HTERT RPE-1 (cell line): Measurements from ENCODE around the gene GGNBP2.
"Not testable (repeated sequence)": the region's sequence is repeated elsewhere in the genome, so short reads cannot be mapped to it uniquely, and the experiment has no call there.

Experiments
- in situ Hi-C: fragments of 300-500 bp; cut with MboI; formaldehyde crosslinking; loops from 4 replicates; pipeline ENCODE4 v1.14.3; 2020; ENCODE audit warnings: low sequenced_read_pairs

GGNBP2 gene

DNA sequence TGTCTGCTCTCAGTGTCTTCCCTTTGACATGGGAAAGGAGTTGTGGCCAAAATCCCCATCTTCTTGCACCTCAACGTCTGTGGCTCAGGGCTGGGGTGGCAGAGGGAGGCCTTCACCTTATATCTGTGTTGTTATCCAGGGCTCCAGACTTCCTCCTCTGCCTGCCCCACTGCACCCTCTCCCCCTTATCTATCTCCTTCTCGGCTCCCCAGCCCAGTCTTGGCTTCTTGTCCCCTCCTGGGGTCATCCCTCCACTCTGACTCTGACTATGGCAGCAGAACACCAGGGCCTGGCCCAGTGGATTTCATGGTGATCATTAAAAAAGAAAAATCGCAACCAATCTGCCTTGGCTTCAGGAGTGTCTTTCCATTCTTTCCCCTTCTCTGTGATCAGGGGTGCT, 55.7 kb downstream of the GGNBP2 start:
- in situ Hi-C loops, result no loop called here

DNA sequence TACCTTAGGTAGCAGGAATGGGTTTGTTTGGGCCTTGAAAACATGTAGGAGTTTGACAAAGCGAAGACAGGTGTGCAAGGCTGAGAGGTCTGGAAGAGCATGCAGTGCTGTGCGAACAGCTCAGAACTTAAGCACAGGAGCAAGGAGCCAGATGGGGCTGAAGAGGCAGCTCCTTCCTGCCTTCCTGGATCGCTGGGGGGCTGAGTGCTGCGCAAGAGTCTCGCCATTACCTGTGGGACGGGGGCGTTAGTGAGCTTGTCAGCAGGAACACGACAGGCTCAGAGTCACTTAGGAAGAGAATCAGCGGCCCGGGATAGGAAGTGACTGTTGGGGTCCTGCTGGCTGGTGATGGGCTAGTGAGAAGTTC, 56.2 kb downstream of the GGNBP2 start:
- in situ Hi-C loops, result no loop called here

DNA sequence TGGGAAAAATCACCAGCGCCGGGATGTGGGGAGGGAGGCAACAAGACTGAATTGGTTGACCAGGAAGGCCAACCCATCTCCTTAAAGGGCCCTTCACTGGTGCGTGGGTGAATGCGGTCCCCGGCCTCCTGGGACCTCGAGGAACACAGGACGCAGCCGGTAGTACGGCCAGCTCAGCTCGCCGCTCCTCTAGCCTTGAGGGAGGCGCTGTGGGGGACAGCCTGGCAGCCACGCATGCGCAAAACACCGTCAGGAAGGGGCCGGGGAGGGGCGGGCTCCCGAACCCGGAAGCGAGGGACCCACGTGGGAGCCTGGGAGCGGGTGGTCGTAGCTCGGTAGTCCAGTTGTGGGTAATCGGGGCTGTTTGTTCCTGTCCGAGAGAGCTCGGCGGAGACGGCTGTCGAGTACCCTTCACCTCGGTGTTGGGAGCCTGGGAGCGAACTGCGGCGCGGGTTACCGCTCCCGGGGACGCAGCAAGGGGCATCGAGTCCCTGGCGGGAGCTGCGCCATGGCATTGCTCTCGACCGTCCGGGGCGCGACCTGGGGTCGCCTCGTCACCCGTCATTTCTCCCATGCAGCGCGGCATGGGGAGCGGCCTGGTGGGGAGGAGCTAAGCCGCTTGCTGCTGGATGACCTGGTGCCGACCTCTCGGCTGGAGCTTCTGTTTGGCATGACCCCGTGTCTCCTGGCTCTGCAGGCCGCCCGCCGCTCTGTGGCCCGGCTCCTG, 56.7 kb downstream of the GGNBP2 start, which contains the start of gene MRM1:
TSS of gene MRM1 (plus strand) at position 281 of the 727 bp plus-strand sequence. CDS start at position 509, 228 bp downstream.
- in situ Hi-C loops, result no loop called here

DNA sequence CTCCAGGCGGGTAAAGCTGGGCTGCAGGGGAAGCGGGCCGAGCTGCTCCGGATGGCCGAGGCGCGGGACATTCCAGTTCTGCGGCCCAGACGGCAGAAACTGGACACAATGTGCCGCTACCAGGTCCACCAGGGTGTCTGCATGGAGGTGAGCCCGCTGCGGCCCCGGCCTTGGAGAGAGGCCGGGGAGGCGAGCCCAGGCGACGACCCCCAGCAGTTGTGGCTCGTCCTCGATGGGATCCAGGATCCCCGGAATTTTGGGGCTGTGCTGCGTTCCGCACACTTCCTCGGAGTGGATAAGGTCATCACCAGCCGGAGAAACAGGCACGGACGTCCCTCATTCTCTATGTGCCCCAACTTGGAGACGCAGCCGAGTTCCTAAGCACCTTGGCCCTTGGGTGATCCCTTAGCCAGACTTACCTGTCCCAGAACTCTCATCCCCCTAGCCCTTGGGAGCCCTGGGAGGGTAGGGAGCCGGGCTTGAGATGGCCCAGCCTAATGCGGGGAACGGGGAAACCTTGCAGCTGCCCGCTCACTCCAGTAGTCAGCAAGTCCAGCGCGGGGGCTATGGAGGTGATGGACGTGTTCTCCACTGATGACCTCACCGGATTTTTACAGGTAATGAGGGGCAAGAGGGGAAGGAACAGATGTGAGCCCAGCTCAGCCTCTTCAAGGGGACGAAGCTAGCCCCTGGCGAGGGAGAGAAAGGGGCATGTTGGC, 57.5 kb downstream of the GGNBP2 start:
- in situ Hi-C loops, result no loop called here

DNA sequence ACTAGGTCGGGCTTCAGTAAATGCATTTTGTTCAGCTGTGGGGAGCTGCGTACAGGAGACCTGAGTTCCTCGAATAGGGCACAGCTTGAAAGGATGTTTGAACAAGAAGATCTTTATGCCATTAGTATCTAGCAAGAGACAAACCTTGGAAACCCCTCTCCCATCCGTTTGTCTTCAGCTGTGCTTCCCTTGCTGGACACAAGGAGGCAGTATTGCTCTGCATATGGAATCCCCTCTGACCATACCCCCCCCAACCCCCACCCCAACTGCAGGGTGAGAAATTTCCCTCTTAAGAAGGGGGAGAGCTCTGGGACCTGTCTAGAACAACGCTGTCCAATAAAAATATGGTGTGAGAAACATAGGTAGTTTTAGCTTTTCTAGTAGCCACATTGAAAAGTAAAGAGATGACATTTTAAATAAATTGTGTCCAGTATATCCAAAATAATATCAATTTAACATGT, 58.2 kb downstream of the GGNBP2 start:
- in situ Hi-C loops, result no loop called here

DNA sequence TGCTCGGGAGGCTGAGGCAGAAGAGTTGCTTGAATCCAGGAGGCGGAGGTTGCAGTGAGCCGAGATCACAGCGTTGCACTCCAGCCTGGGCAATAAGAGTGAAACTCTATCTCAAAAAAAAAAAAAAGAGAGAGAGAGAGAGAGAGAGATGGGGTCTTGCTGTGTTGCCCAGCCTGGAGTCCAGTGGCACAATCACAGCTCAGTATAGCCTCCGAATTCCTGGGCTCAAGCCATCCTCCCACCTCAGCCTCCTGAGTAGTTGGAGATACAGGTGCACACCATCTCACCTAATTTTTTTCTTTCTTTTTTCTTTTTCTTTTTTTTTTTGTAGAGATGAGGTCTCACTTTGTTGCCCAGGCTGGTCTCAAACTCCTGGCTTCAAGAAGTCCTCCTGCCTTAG, 60.3 kb downstream of the GGNBP2 start:
- in situ Hi-C loops, result not testable (repeated sequence)

DNA sequence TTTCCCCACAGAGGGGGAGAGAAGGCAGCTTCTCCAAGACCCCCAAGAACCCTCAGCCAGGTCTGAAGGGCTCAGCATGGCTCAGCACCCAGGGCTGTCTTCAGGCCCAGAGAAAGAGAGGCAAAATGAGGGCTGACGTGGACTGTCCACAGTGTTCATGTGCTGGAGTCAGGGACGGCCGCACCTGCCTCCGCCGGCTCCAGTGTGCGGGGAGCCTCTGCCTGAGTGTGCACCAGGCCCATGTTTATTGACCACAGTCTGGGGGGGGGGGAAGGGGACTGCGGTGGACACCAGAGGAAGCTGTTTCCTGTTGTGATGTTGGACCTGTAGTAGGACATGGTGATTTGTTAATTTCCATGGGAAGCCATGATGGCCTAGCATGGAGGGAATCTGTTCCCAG, 63.6 kb downstream of the GGNBP2 start:
- in situ Hi-C loops, result no loop called here

DNA sequence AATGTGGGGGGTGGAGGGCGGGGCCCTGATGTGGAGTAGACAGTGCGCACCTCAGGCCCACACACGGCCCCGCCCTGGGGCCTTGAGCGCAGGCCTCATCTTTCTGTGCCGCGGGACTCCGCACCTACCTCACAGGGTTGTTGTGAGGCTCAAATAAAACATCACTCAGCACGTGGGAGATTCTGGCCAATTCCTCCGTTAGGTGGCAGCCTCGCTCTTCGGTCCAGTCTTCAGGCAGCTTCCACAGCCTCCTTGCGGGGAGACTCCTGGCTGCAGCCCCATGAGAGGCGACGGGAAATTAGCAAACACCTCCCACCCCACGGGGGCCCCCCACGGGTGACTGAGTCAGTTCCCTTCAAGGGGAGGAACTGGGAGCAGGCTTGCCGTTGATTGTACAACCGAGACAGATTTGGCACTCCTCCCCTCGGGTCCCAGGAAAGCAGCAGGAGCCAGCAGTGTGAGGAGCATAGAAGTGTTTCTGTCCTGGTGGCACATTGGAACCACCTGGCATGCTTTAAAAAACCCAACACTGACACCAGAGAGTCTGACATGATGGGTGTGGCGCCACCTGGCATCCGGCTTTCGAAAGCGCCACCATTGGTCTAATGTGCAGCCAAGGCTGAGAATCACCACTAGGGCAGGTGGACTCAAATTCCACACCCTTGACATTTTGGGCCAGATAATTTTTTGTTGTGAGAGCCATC, 64.2 kb downstream of the GGNBP2 start:
- in situ Hi-C loops, result no loop called here

DNA sequence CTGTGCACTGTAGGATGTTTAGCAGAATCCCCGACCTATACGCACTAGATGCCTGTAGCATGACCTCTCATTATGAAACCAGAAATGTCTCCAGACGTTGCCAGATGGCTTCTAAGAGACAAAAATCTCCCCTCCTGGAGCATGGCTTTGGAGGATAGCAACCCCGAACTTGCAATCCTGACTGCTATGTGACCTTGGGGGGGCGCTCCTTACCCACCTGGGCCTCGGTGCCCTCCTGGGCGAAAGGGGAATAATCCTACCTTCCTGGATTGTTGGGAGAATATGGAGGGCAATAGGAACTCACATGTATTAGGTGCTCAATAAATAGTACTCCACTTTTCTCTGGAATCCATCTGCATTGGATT, 64.8 kb downstream of the GGNBP2 start:
- in situ Hi-C loops, result no loop called here

DNA sequence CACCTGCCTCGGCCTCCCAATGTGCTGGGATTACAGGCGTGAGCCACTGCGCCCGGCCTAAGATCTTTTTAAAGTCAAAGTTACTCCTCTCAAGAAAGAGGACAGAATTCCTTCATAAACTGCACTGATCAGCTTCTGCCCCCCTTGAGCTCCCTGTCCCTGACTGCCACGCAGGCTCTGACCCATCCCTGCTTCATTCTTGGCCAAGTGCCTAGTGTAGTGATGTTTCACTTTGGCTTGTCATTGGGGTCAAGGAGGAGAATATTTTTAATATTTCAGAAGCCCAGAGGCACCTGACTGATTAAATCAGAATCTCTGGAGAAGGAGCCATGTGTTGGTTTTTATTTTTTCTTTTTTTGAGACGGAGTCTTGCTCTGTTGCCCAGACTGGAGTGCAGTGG, 65.8 kb downstream of the GGNBP2 start:
- in situ Hi-C loops, result no loop called here

DNA sequence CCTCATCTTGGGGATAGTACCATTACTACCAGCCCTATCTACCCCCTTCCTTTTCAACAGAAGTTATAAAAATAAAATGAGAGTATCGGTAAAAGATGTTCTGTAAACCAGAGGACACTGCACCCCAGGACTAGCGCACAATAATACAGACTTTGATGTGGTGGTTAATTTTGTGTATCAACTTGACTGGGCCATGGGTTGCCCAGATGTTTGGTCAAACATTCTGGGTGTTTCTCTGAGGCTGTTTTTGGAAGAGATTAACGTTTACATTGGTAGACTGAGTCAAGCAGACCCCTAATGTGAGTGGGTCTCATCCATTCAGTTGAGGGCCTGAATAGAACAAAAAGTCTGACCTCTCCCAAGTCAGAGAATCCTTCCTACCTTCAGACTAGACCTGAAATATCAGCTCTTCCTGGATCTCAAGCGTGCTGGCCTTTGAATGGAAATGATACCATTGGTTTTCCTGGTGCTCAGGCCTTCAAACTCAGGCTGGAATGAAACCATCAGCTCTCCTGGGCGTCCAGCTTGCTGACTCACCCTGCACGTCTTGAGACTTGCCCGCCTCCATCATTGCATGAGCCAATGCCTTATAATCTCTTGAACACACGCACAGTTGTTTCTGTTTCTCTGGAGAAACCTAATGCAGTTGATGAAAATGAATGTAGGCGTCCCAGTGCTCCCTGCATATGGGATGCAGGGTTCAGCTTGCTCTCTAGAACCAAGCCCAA, 66.8 kb downstream of the GGNBP2 start:
- in situ Hi-C loops, result no loop called here

DNA sequence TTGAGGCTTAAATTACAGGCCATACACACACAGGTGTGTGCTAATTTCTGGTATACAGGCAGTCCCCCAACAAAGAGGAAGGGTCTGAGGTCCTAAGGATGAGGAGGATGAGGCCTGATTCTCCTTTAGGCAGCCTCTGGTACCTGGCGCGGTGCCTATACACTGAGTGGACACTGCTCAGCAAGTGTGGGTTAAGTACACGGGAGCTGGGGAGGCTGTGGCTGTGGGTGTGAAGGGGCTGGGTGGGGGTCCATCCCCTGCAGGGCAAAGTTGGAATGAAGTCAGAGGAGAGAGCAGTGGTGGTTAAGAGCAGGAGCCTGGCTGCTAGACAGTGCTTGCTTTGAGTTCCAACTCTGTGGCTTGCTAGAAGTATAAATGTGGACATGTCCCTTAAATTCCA, 67.6 kb downstream of the GGNBP2 start:
- in situ Hi-C loops, result no loop called here

DNA sequence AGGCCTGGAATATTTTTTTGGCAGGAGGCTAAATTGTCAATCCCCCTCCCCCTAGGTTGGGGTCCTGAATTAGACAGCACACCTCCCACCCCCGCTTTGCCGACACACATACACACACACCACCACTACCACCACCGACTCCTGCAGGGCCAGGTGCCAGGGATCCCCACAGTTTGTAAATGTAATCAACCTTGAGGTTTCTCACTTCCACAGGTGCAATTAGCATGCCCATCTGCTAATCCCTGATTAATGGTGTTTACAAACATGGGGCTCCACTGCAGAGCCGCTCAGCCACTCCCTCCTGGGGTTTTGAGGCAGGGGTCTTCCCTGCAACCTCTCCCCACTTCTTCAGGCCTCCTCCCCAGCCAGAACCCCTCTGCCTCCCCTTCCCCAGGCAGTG, 68.4 kb downstream of the GGNBP2 start:
- in situ Hi-C loops, result no loop called here

DNA sequence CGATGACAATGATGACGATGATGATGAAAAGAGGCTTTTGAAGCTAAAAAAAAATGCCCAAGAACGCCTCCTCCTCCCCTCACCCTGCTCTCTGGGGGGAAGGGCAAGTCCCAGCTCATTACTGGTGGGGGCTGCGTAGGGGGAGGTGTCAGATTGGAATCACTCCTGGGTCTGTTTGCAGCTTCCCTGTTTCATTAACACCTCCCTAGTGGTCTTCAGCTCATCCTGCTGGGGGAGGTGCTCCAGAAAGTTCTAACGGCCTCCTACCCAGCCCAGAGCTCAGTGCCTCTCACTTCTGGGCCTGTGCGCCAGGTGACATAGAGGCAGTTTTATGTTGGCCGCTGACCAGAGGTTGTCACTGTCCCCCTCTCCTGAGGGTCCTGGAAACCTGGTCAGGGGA, 69.4 kb downstream of the GGNBP2 start:
- in situ Hi-C loops, result no loop called here

DNA sequence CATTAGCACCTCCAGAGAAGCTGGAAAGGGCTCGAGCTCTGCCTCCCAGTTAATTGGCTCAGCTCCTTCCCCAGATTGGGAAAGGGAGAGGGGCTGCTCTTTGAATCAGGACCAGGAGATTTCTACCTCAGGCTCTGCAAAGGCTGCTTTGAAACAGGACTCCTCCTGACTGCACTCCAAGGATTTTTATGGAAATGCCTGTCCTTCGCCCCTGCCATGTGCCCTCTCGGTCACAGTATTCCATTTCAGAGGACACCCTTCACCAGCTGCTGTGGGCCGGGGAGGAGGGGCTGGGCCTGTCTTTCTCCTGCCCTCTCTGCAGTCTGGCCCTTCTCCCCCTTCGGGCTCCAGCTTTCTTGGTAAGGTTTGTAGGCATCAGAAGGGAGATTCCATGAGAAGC, 70.2 kb downstream of the GGNBP2 start:
- in situ Hi-C loops, result no loop called here

DNA sequence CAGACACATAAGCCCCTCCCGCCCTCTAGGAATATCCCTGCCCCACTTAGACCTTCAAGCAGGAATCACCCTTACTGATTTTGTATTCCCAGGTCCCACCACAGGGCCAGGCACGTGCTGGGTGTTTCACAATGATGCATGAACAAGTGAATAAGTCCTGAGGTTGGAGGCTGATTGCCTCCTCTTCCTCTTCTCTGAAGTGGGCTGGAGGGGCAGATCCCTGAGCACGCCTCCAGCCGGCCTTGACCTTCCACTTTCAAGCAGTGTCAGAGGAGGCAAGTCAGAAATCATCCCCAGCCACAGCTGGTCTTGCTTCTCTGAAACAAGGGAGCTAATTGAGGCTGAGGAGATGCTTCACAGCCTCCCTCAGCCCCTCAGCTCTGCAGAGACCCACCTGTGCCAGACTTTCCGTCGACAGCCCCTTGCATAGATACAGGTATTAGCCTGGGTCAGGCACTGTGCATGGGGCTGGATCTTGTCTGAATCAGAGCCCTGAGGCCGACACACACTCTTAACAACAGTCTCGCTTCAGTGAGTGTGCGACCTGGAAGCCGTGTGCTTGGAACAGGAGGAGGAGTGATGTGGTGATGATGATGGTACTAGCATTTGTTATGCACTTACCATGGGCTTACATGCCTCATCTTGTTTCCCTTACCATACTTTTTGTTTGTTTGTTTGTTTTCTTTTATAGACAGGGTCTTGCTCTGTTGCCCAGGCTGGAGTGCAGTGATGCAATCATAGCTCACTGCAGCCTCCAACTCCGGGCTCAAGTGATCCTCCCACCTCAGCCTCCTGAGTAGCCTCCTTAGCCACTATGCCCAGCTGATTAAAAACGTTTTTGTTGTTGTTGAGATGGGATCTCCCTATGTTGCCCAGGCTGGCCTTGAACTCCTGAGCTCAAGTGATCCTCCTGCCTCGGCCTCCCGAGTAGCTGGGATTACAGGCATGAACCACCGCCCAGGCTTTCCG, 71.6 kb downstream of the GGNBP2 start:
- in situ Hi-C loops, result no loop called here

DNA sequence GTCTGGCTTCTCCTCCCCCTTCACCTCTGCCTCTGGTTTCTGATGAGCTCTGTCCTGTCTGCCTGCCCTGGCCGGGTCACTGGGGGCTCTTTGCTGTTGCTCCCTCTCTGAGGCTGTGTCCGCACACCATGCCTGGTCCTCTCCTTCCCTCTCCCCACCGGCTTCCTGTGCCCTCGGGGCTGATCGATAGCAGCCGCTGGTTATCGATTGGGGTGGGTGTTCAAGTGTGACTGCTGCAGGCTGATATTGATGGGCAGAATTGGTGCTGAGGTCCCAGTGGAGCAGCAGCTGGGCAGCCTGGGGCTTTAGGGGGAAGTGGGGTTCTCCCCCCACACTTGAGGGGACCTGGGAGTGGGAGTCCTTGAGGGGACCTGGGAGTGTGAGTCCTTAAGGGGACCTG, 73.1 kb downstream of the GGNBP2 start:
- in situ Hi-C loops, result no loop called here

DNA sequence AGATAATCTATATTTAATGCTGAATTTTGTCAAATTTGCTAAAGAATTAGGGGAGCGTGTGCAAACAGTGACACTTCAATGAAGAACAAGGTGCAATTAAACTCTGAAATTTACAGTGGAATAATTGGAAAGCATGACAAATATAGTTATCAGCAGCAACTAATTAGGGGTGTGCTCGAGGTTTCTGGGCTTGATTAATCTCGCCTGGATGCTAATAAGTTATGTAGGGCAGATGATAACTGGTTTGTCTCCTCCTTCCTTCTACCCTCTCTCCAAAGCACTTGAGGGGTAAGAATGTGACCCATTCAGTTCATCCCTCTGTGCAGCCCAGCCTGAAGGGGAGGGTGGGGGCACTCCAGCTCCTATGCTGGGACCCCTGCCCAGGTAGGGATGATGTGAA, 78.6 kb downstream of the GGNBP2 start:
- in situ Hi-C loops, result no loop called here

DNA sequence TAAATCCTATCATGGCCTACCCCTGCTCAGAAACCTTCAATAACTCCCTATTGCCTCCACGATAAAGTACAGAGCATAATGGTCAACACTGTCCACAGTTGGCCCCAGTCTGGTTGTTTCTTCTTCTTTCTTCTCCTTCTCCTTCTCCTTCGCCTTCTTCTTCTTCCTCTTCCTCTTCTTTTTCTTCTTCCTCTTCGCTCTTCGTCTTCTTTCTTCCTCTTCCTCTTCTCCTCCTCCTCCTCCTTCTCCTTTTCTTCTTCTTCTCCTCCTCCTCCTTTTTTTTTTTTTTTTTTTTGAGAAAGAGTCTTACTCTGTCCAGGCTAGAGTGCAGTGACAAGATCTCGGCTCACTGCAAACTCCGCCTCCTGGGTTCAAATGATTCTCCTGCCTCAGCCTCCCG, 80.5 kb downstream of the GGNBP2 start:
- in situ Hi-C loops, result no loop called here

DNA sequence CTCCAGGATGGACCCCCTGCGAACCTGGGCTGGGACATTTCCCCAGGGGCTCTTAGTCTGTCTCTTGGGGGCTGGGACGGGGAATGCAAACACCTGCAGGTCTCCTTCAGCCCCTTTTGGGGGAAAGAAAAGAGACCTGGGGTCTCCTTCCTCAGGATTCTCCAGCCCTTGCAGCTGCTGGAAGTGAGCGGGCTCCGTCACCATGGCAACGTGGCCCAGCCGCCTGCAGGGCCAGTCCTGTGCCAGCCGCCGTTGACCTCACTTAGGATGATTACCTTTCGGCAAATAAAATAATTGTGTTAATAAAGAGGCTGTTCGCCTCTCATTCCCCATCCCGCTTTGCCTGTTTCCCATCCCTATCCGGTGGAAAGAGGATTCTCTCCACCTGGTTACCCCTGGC, 82.4 kb downstream of the GGNBP2 start:
- in situ Hi-C loops, result no loop called here
